Endothelial cell of umbilical vein (primary cell): ENCODE data around the gene ABCC1. TPM values are rescaled to one million over a fixed set of nuclear protein-coding genes. Genes with fewer than 3 reads are reported as not detected.

Experiments used
- BruUV-seq: library from RNA; stranded (reverse); fragments of 400-500 nt; replicated peaks from 2 replicates; lab custom pipeline; 2021; lab: Mats Ljungman, UMichigan
- CTCF ChIA-PET: fragments of 300-600, 350-600 bp; sonication (Branson Sonifier 250); formaldehyde crosslinking; loops from one replicate; lab custom pipeline; 2021; ENCODE audit warnings: antibody characterized with exemption, inconsistent platforms; lab: Charles Lee
- POLR2A ChIA-PET: fragments of 300-600, 350-600 bp; sonication (Branson Sonifier 250); formaldehyde crosslinking; loops from one replicate; lab custom pipeline; 2021; ENCODE audit warnings: antibody characterized with exemption, inconsistent platforms; lab: Charles Lee
- DNase-seq: peaks from one replicate; pipeline ENCODE4 v3.0.0-alpha.2; 2011; ENCODE audit warnings: low read depth, low spot score
- FAIRE-seq: peaks from 2 replicates; lab custom pipeline; 2011; peaks lifted over from hg19 to GRCh38; lab: Jason Lieb, UNC
- H2AFZ ChIP-seq: 2 replicates; pipeline ENCODE4 v1.6.0; 2012; ENCODE audit warnings: low read depth, low read length, control low read depth, inconsistent platforms
- H3K27ac ChIP-seq: 2 replicates; pipeline ENCODE4 v1.5.1; 2011; ENCODE audit warnings: low read depth, mild to moderate bottlenecking, control low read depth, low read length, moderate library complexity; ENCODE audit not compliant: insufficient read depth
- H3K27me3 ChIP-seq, 2 experiments: 2 replicates each; pipeline versions ENCODE4 v1.6.0 to v1.6.1; 2011; ENCODE audit warnings: low read length in 2 of 2, mixed read lengths in 1 of 2; ENCODE audit not compliant: control insufficient read depth in 2 of 2, insufficient read depth in 2 of 2
- H3K36me3 ChIP-seq, 2 experiments: 2 replicates in 1 of 2; 3 replicates in 1 of 2; pipeline ENCODE4 v1.5.1; 2011; ENCODE audit warnings: low read length in 2 of 2, mild to moderate bottlenecking in 1 of 2, moderate library complexity in 1 of 2; ENCODE audit not compliant: control insufficient read depth in 2 of 2, insufficient read depth in 2 of 2; ENCODE audit errors: extremely low read depth in 1 of 2
- H3K4me1 ChIP-seq: 3 replicates; pipeline ENCODE4 v1.5.1; 2011; ENCODE audit warnings: mild to moderate bottlenecking, low read length; ENCODE audit not compliant: control insufficient read depth, insufficient read depth; ENCODE audit errors: extremely low read depth
- H3K4me2 ChIP-seq: 2 replicates; pipeline ENCODE4 v1.6.1; 2011; ENCODE audit warnings: low read length, control low read depth, mixed read lengths; ENCODE audit not compliant: insufficient read depth
- H3K4me3 ChIP-seq, 3 experiments: fragments of 200-600 bp in 1 of 3; sonication (generic), shearing (Covaris generic) in 1 of 3; replicated peaks in 1 of 3; 2 replicates each; pipeline ENCODE4 v1.5.1; 2011 to 2016; ENCODE audit warnings: control low read depth in 3 of 3, low read length in 3 of 3, mild to moderate bottlenecking in 2 of 3, inconsistent platforms in 1 of 3, low read depth in 1 of 3, moderate library complexity in 1 of 3; ENCODE audit not compliant: insufficient read depth in 1 of 3
- H3K79me2 ChIP-seq: 2 replicates; pipeline ENCODE4 v1.6.0; 2012; ENCODE audit warnings: low read length, inconsistent platforms; ENCODE audit not compliant: control insufficient read depth, insufficient read depth
- H3K9ac ChIP-seq: replicated peaks from 2 replicates; pipeline ENCODE3; 2011; ENCODE audit warnings: low read length, control low read depth; ENCODE audit not compliant: insufficient read depth; ENCODE audit errors: extremely low read depth
- H3K9me1 ChIP-seq: replicated peaks from 3 replicates; pipeline ENCODE4 v1.6.0; 2011; ENCODE audit warnings: mild to moderate bottlenecking, low read length; ENCODE audit not compliant: control insufficient read depth, insufficient read depth; ENCODE audit errors: extremely low read depth
- H3K9me3 ChIP-seq: replicated peaks from 2 replicates; pipeline ENCODE4 v1.5.1; 2012; ENCODE audit warnings: low read length, inconsistent platforms; ENCODE audit not compliant: control insufficient read depth, insufficient read depth
- H4K20me1 ChIP-seq: replicated peaks from 2 replicates; pipeline ENCODE3; 2011; ENCODE audit warnings: mild to moderate bottlenecking, low read length; ENCODE audit not compliant: control insufficient read depth, insufficient read depth; ENCODE audit errors: extremely low read depth
- GATA2 ChIP-seq: IDR thresholded peaks from 2 replicates; pipeline ENCODE4 v1.7.0; 2011; ENCODE audit warnings: low read depth, mild to moderate bottlenecking, moderate library complexity, mixed read lengths, low read length; ENCODE audit not compliant: insufficient read length, insufficient read depth
- JUN ChIP-seq: IDR thresholded peaks from 2 replicates; pipeline ENCODE4 v1.6.1; 2011; ENCODE audit warnings: borderline replicate concordance, low read depth; ENCODE audit not compliant: insufficient read length, insufficient read depth
- POLR2A ChIP-seq: IDR thresholded peaks from 2 replicates; pipeline ENCODE4 v1.6.1; 2012; ENCODE audit warnings: low read depth, mild to moderate bottlenecking, control low read depth, low read length
- POLR2AphosphoS5 ChIP-seq: IDR thresholded peaks from 2 replicates; pipeline ENCODE4 v1.6.1; 2012; ENCODE audit warnings: low read depth, mild to moderate bottlenecking, control low read depth, low read length, moderate library complexity; ENCODE audit not compliant: insufficient read depth
- dilution Hi-C: fragments of 300-500 bp; cut with MboI; formaldehyde crosslinking; loops from one replicate; pipeline ENCODE4 v1.15.0; 2019; ENCODE audit warnings: low sequenced_read_pairs; ENCODE audit not compliant: extremely low pct_ligation_motif_present
- intact Hi-C: fragments of 100-400 bp; cut with micrococcal nuclease; formaldehyde crosslinking; loops from one replicate; pipeline ENCODE4 v1.10.0; 2022
- polyA plus RNA-seq, 4 experiments: library from polyadenylated mRNA; depleted of rRNA in 3 of 4; stranded (reverse) in 3 of 4; unstranded in 1 of 4; fragments of >200 nt; gene quantifications; 2 replicates each; pipeline versions ENCODE4 v1.2.1 to v1.2.3, GENCODE V29; 2011 to 2012; ENCODE audit warnings: missing spikeins in 1 of 4
- total RNA-seq: library from RNA; stranded (reverse); gene quantifications from 2 replicates; pipeline ENCODE4 v1.2.3, GENCODE V29; 2021
- TF ChIP-seq, protein P1 (sequence below), 2 donors: IDR thresholded peaks; 1 replicate in 1 of 2; 2 replicates in 1 of 2; pipeline ENCODE4 v1.5.1; 2011; ENCODE audit warnings: low read length in 2 of 2, mild to moderate bottlenecking in 2 of 2, moderate library complexity in 2 of 2, control low read depth in 1 of 2, inconsistent platforms in 1 of 2, low read depth in 1 of 2; ENCODE audit not compliant: insufficient read depth in 1 of 2; ENCODE audit errors: extremely low read depth in 1 of 2

The ABCC1 gene
- total and polyA plus RNA-seq, 2 donors (not counting 3 experiments of a cell fraction or from before 2014, with no cell fraction given) = 46.1 to 89.2 TPM

DNA sequence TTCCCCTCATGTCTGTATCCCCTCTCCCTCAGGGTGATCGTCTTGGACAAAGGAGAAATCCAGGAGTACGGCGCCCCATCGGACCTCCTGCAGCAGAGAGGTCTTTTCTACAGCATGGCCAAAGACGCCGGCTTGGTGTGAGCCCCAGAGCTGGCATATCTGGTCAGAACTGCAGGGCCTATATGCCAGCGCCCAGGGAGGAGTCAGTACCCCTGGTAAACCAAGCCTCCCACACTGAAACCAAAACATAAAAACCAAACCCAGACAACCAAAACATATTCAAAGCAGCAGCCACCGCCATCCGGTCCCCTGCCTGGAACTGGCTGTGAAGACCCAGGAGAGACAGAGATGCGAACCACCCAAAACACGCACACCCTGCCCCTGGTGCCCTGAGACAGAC lies 191.7 kb downstream of the ABCC1 start:
- H3K9ac ChIP-seq = no peak overlapping the region
- H2AFZ ChIP-seq = no peak overlapping the region
- intact Hi-C loops = no loop called here
- H3K36me3 ChIP-seq = peaks cover 18 to 42% of the 10 kb centered on the region in 2 experiments
- BruUV-seq = no TSS peak
- H3K27ac ChIP-seq = no peak overlapping the region
- no peak for DNase-seq
- H3K4me2 ChIP-seq = no peak overlapping the region
- ChIA-PET POLR2A (interaction anchor here (0.5 kb wide), 1 partner anchor 11 kb away, joined by 3 read pairs; no protein-coding TSS in a partner anchor), CTCF (no interaction called here)
- no peaks in the 10 kb centered on the region for H3K9me1 ChIP-seq
- no peaks in the 10 kb centered on the region for H3K4me1 ChIP-seq
- H4K20me1 ChIP-seq = no peaks in the 10 kb centered on the region
- FAIRE-seq = no peak
- H3K4me3 ChIP-seq = no peak overlapping the region
- dilution Hi-C loops = no loop called here
- H3K27me3 ChIP-seq = no peaks in the 10 kb centered on the region
- H3K79me2 ChIP-seq = no peaks in the 10 kb centered on the region
- TF ChIP-seq GATA2 = no peak
- TF ChIP-seq POLR2AphosphoS5 = no peak
- no peak for TF ChIP-seq JUN
- TF ChIP-seq, protein P1, sequence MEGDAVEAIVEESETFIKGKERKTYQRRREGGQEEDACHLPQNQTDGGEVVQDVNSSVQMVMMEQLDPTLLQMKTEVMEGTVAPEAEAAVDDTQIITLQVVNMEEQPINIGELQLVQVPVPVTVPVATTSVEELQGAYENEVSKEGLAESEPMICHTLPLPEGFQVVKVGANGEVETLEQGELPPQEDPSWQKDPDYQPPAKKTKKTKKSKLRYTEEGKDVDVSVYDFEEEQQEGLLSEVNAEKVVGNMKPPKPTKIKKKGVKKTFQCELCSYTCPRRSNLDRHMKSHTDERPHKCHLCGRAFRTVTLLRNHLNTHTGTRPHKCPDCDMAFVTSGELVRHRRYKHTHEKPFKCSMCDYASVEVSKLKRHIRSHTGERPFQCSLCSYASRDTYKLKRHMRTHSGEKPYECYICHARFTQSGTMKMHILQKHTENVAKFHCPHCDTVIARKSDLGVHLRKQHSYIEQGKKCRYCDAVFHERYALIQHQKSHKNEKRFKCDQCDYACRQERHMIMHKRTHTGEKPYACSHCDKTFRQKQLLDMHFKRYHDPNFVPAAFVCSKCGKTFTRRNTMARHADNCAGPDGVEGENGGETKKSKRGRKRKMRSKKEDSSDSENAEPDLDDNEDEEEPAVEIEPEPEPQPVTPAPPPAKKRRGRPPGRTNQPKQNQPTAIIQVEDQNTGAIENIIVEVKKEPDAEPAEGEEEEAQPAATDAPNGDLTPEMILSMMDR (IDR thresholded peaks at IDR 0.05; ENCODE audit: extremely low read depth in 1 of 2, insufficient read depth in 1 of 2, low read depth in 1 of 2, low read length in 2 of 2) = no peak
- TF ChIP-seq POLR2A = no peak
- no peaks in the 10 kb centered on the region for H3K9me3 ChIP-seq
